ENCODE data around the gene SPANXN1.

DNA sequence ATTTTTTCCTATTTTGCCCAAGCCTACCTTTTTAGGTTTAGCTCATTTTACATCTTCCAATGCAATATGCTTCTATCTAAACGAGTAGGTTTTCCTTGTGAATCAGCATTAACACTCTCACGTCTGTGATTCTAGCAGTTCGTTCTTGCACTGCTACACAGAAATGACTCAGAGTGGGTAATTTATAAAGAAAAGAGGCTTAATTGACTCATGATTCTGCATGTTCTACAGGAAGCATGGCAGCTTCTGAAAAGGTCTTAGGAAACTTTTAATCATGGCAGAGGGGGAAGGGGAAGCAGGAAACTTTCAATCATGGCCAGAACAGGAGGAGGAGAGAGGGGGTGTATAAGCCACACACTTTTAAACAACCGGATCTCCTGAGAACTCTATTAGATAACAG is 44.9 kb downstream of the SPANXN1 start:
- TF ChIP-seq, protein P1, sequence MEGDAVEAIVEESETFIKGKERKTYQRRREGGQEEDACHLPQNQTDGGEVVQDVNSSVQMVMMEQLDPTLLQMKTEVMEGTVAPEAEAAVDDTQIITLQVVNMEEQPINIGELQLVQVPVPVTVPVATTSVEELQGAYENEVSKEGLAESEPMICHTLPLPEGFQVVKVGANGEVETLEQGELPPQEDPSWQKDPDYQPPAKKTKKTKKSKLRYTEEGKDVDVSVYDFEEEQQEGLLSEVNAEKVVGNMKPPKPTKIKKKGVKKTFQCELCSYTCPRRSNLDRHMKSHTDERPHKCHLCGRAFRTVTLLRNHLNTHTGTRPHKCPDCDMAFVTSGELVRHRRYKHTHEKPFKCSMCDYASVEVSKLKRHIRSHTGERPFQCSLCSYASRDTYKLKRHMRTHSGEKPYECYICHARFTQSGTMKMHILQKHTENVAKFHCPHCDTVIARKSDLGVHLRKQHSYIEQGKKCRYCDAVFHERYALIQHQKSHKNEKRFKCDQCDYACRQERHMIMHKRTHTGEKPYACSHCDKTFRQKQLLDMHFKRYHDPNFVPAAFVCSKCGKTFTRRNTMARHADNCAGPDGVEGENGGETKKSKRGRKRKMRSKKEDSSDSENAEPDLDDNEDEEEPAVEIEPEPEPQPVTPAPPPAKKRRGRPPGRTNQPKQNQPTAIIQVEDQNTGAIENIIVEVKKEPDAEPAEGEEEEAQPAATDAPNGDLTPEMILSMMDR (IDR thresholded peaks at IDR 0.05; ENCODE audit: low read depth, low read length, missing input control) = no peak
- TF ChIP-seq YY1 (IDR thresholded peaks at IDR 0.05) (no peak), RXRA (IDR thresholded peaks at IDR 0.05) (no peak), RAD21 (IDR thresholded peaks at IDR 0.05) (no peak), TAF1 (conservative IDR thresholded peaks at IDR 0.05) (no peak), SP1 (IDR thresholded peaks at IDR 0.05) (no peak), GABPA (IDR thresholded peaks at IDR 0.05 in 1 of 2, conservative IDR thresholded peaks at IDR 0.05 in 1 of 2) (no peak)
- TF ChIP-seq, protein P2, sequence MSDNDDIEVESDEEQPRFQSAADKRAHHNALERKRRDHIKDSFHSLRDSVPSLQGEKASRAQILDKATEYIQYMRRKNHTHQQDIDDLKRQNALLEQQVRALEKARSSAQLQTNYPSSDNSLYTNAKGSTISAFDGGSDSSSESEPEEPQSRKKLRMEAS (IDR thresholded peaks at IDR 0.05) = no peak
- TF ChIP-seq, protein P3, sequence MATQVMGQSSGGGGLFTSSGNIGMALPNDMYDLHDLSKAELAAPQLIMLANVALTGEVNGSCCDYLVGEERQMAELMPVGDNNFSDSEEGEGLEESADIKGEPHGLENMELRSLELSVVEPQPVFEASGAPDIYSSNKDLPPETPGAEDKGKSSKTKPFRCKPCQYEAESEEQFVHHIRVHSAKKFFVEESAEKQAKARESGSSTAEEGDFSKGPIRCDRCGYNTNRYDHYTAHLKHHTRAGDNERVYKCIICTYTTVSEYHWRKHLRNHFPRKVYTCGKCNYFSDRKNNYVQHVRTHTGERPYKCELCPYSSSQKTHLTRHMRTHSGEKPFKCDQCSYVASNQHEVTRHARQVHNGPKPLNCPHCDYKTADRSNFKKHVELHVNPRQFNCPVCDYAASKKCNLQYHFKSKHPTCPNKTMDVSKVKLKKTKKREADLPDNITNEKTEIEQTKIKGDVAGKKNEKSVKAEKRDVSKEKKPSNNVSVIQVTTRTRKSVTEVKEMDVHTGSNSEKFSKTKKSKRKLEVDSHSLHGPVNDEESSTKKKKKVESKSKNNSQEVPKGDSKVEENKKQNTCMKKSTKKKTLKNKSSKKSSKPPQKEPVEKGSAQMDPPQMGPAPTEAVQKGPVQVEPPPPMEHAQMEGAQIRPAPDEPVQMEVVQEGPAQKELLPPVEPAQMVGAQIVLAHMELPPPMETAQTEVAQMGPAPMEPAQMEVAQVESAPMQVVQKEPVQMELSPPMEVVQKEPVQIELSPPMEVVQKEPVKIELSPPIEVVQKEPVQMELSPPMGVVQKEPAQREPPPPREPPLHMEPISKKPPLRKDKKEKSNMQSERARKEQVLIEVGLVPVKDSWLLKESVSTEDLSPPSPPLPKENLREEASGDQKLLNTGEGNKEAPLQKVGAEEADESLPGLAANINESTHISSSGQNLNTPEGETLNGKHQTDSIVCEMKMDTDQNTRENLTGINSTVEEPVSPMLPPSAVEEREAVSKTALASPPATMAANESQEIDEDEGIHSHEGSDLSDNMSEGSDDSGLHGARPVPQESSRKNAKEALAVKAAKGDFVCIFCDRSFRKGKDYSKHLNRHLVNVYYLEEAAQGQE (IDR thresholded peaks at IDR 0.05) = no peak
- TF ChIP-seq, protein P4, sequence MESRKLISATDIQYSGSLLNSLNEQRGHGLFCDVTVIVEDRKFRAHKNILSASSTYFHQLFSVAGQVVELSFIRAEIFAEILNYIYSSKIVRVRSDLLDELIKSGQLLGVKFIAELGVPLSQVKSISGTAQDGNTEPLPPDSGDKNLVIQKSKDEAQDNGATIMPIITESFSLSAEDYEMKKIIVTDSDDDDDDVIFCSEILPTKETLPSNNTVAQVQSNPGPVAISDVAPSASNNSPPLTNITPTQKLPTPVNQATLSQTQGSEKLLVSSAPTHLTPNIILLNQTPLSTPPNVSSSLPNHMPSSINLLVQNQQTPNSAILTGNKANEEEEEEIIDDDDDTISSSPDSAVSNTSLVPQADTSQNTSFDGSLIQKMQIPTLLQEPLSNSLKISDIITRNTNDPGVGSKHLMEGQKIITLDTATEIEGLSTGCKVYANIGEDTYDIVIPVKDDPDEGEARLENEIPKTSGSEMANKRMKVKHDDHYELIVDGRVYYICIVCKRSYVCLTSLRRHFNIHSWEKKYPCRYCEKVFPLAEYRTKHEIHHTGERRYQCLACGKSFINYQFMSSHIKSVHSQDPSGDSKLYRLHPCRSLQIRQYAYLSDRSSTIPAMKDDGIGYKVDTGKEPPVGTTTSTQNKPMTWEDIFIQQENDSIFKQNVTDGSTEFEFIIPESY (IDR thresholded peaks at IDR 0.05) = no peak
- TF ChIP-seq, protein P5, sequence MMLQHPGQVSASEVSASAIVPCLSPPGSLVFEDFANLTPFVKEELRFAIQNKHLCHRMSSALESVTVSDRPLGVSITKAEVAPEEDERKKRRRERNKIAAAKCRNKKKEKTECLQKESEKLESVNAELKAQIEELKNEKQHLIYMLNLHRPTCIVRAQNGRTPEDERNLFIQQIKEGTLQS (IDR thresholded peaks at IDR 0.05) = no peak
